HCT116 (cell line): ENCODE measurements around the gene TNN. TPM values are rescaled to one million over a fixed set of nuclear protein-coding genes. Genes with fewer than 3 reads are reported as not detected.

Experiments
- ATAC-seq: fragments of 200-7000 bp; cut with Tn5 transposase; 2 replicates; pipeline ENCODE4 v1.9.1; 2020; ENCODE audit warnings: mild to moderate bottlenecking, moderate library complexity
- BruUV-seq: library from RNA; stranded (reverse); fragments of 400-500 nt; replicated peaks from 2 replicates; lab custom pipeline; 2021; lab: Mats Ljungman, UMichigan
- CTCF ChIA-PET: fragments of 300-600 bp; sonication (Branson Sonifier 250); formaldehyde crosslinking; loops from one replicate; lab custom pipeline; 2021; ENCODE audit warnings: antibody characterized with exemption; lab: Charles Lee
- POLR2A ChIA-PET: fragments of 300-600, 350-600 bp; sonication (Branson Sonifier 250); formaldehyde crosslinking; loops from one replicate; lab custom pipeline; 2021; ENCODE audit warnings: antibody characterized with exemption; lab: Charles Lee
- RAD21 ChIA-PET, 2 experiments: fragments of 300-600 bp; sonication (Branson Sonifier 250); formaldehyde crosslinking; loops; one replicate each; lab custom pipeline; 2023; ENCODE audit warnings: low total read pairs in 2 of 2; ENCODE audit not compliant: uncharacterized antibody in 2 of 2, unreplicated experiment in 2 of 2, low non-redundant PET in 1 of 2; lab: Charles Lee
- DNase-seq: peaks from one replicate; pipeline ENCODE4 v3.0.0-alpha.2; 2010; ENCODE audit warnings: low read depth, low spot score
- H2AFZ ChIP-seq: fragments of 200-600 bp; shearing (Covaris generic), sonication (generic); 2 replicates; pipeline ENCODE4 v1.6.1; 2017; ENCODE audit warnings: low read depth, mixed run types, mixed read lengths, antibody characterized with exemption, low read length; ENCODE audit not compliant: poor library complexity, severe bottlenecking
- H3K27ac ChIP-seq: 2 replicates; pipeline ENCODE4 v1.5.1; 2012; ENCODE audit warnings: low read depth, low read length
- H3K27me3 ChIP-seq: fragments of 200-600 bp; sonication (generic); 2 replicates; pipeline ENCODE4 v1.6.1; 2016; ENCODE audit warnings: mixed run types, low read length, mixed read lengths; ENCODE audit not compliant: insufficient read depth
- H3K36me3 ChIP-seq, 2 experiments: fragments of 200-500 bp in 1 of 2; fragments of 200-600 bp in 1 of 2; sonication (Bioruptor generic) in 1 of 2; sonication (generic) in 1 of 2; 2 replicates each; pipeline versions ENCODE4 v1.5.1 to v1.6.1; 2014 to 2016; ENCODE audit warnings: low read length in 2 of 2, inconsistent platforms in 1 of 2, mixed read lengths in 1 of 2, mixed run types in 1 of 2; ENCODE audit not compliant: insufficient read depth in 2 of 2, control insufficient read depth in 1 of 2
- H3K4me1 ChIP-seq, 2 experiments: fragments of 200-600 bp in 1 of 2; sonication (generic) in 1 of 2; 2 replicates each; pipeline versions ENCODE4 v1.5.1 to v1.6.1; 2012 to 2017; ENCODE audit warnings: low read length in 2 of 2, inconsistent platforms in 1 of 2, mild to moderate bottlenecking in 1 of 2, mixed read lengths in 1 of 2, mixed run types in 1 of 2, moderate library complexity in 1 of 2; ENCODE audit not compliant: insufficient read depth in 2 of 2, control insufficient read depth in 1 of 2
- H3K4me2 ChIP-seq: fragments of 200-600 bp; sonication (generic); 2 replicates; pipeline ENCODE4 v1.6.1; 2017; ENCODE audit warnings: mixed run types, low read length, mixed read lengths
- H3K4me3 ChIP-seq, 2 experiments: fragments of 200-600 bp in 1 of 2; sonication (generic) in 1 of 2; replicated peaks in 1 of 2; 2 replicates each; pipeline ENCODE4 v1.5.1; 2011 to 2016; ENCODE audit warnings: low read length in 2 of 2, control low read depth in 1 of 2, low read depth in 1 of 2, mild to moderate bottlenecking in 1 of 2, mixed read lengths in 1 of 2, mixed run types in 1 of 2
- H3K79me2 ChIP-seq: fragments of 200-600 bp; sonication (generic); 2 replicates; pipeline ENCODE4 v1.6.1; 2017; ENCODE audit warnings: mild to moderate bottlenecking, mixed run types, low read length, moderate library complexity, mixed read lengths; ENCODE audit not compliant: insufficient read depth
- H3K9ac ChIP-seq: fragments of 200-600 bp; sonication (generic); 2 replicates; pipeline ENCODE4 v1.6.1; 2016; ENCODE audit warnings: low read length, mixed read lengths
- H3K9me2 ChIP-seq: fragments of 200-600 bp; sonication (generic), shearing (Covaris generic); 2 replicates; pipeline ENCODE4 v1.6.1; 2017; ENCODE audit warnings: mixed run types, mild to moderate bottlenecking, moderate library complexity; ENCODE audit not compliant: insufficient read depth
- H3K9me3 ChIP-seq, 2 experiments: fragments of 200-500 bp in 1 of 2; fragments of 200-600 bp in 1 of 2; sonication (Bioruptor generic) in 1 of 2; sonication (generic) in 1 of 2; 2 replicates each; pipeline ENCODE4 v1.6.1; 2014 to 2017; ENCODE audit warnings: low read length in 2 of 2, mixed read lengths in 2 of 2, inconsistent platforms in 1 of 2, low read depth in 1 of 2, mild to moderate bottlenecking in 1 of 2, mixed run types in 1 of 2, moderate library complexity in 1 of 2; ENCODE audit not compliant: control insufficient read depth in 1 of 2, insufficient read depth in 1 of 2
- H4K20me1 ChIP-seq: fragments of 200-600 bp; sonication (generic), shearing (Covaris generic); 2 replicates; pipeline ENCODE4 v1.6.1; 2017; ENCODE audit warnings: mixed run types, mild to moderate bottlenecking, moderate library complexity; ENCODE audit not compliant: insufficient read depth
- CTCF ChIP-seq, 3 experiments: fragments of 200-600 bp in 1 of 3; sonication (generic) in 1 of 3; IDR thresholded peaks in 2 of 3; conservative IDR thresholded peaks in 1 of 3; 2 replicates each; pipeline ENCODE4 v1.5.1; 2012 to 2017; ENCODE audit warnings: low read depth in 2 of 3, low read length in 2 of 3, antibody characterized with exemption in 1 of 3, borderline replicate concordance in 1 of 3, control low read depth in 1 of 3, mild to moderate bottlenecking in 1 of 3, mixed read lengths in 1 of 3, mixed run types in 1 of 3, moderate library complexity in 1 of 3; ENCODE audit not compliant: insufficient read depth in 1 of 3
- YY1 ChIP-seq: IDR thresholded peaks from 2 replicates; pipeline ENCODE4 v1.6.1; 2011; ENCODE audit warnings: low read length, low read depth, moderate library complexity, mild to moderate bottlenecking; ENCODE audit not compliant: insufficient replicate concordance; ENCODE audit errors: extremely low read depth
- ZFX ChIP-seq: fragments of 450-650 bp; IDR thresholded peaks from 2 replicates; pipeline ENCODE4 v1.6.1; 2017
- ZNF274 ChIP-seq: fragments of 200-500 bp; sonication (Bioruptor generic); IDR thresholded peaks from 2 replicates; pipeline ENCODE4 v1.6.1; 2014; ENCODE audit warnings: mild to moderate bottlenecking, low read depth, low read length, inconsistent platforms
- intact Hi-C: fragments of 100-400 bp; cut with micrococcal nuclease; formaldehyde crosslinking; loops from 2 replicates; pipeline ENCODE4 v1.10.0; 2022
- total RNA-seq: library from RNA; stranded (reverse); gene quantifications from one replicate; pipeline ENCODE4 v1.2.1, GENCODE V29; 2021; ENCODE audit not compliant: unreplicated experiment

TNN gene
- total RNA-seq, 1 experiment from 2014 or later = not detected

- H3K27me3 ChIP-seq = peaks cover 24% of the 10 kb centered on the region; the same call in 1 of the 2 replicates
Observed at GRCh38 chr1:175050992-175051391, 16.6 kb upstream of the TNN start.

GRCh38 chr1:175054736-175055135 lies 12.9 kb upstream of the TNN start:
- H2AFZ ChIP-seq = no peak overlapping the region
- TF ChIP-seq ZNF274 = no peak
- TF ChIP-seq YY1 = no peak
- H3K79me2 ChIP-seq = no peaks in the 10 kb centered on the region
- H3K36me3 ChIP-seq = no peaks in the 10 kb centered on the region
- no peak overlapping the region for H3K9ac ChIP-seq
- no TSS peak for BruUV-seq
- no peaks in the 10 kb centered on the region for H3K4me1 ChIP-seq
- no peaks in the 10 kb centered on the region for H3K9me3 ChIP-seq
- no peak for ATAC-seq
- no peaks in the 10 kb centered on the region for H3K9me2 ChIP-seq
- POLR2A ChIA-PET = no interaction called here
- H3K27me3 ChIP-seq = peaks cover 13% of the 10 kb centered on the region; the same call in 1 of the 2 replicates
- CTCF ChIA-PET = interaction anchor here (1.2 kb wide), 1 partner anchor 70 kb away, joined by 4 read pairs; no protein-coding TSS in a partner anchor
- H3K4me3 ChIP-seq = no peak overlapping the region
- RAD21 ChIA-PET = no interaction called here
- H3K4me2 ChIP-seq = no peak overlapping the region
- no peak overlapping the region for H3K27ac ChIP-seq
- no peaks in the 10 kb centered on the region for H4K20me1 ChIP-seq
- no peak for DNase-seq
- intact Hi-C loops = no loop called here

More at GRCh38 chr1:175050992-175051391, 16.6 kb upstream of the TNN start:
- no peak for TF ChIP-seq CTCF (IDR thresholded peaks at IDR 0.05 in 2 of 3, conservative IDR thresholded peaks at IDR 0.05 in 1 of 3; ENCODE audit: borderline replicate concordance in 1 of 3, insufficient read depth in 1 of 3, low read depth in 2 of 3, low read length in 2 of 3)
- no peak for TF ChIP-seq ZFX
- ChIA-PET CTCF (no interaction called here), POLR2A (no interaction called here), RAD21 (no interaction called here)
- no peaks in the 10 kb centered on the region for H3K9me2 ChIP-seq
- no peaks in the 10 kb centered on the region for H3K36me3 ChIP-seq
- no peak for DNase-seq
- H4K20me1 ChIP-seq = no peaks in the 10 kb centered on the region
- H2AFZ ChIP-seq = no peak overlapping the region
- no peak overlapping the region for H3K4me3 ChIP-seq
- intact Hi-C loops = no loop called here
- ATAC-seq = no peak
- H3K27ac ChIP-seq = no peak overlapping the region
- H3K4me1 ChIP-seq = no peaks in the 10 kb centered on the region
- BruUV-seq = no TSS peak
- no peak overlapping the region for H3K4me2 ChIP-seq
- no peaks in the 10 kb centered on the region for H3K9me3 ChIP-seq
- no peaks in the 10 kb centered on the region for H3K79me2 ChIP-seq
- no peak overlapping the region for H3K9ac ChIP-seq
